Endometrial microvascular endothelial cells (primary cell): ENCODE measurements around the gene SMARCD3. TPM values are rescaled to one million over a fixed set of nuclear protein-coding genes. Genes with fewer than 3 reads are reported as not detected.

Experiments
- in situ Hi-C: cut with HindIII; loops from 2 replicates; pipeline ENCODE4 v1.10.0; 2017; ENCODE audit warnings: low sequenced_read_pairs, low pct_unique_long_range_greater_than_20kb; ENCODE audit errors: inconsistent ontology term
- total RNA-seq: library from RNA; depleted of rRNA; stranded (reverse); fragments of >200 nt; gene quantifications from one replicate; pipeline ENCODE4 v1.2.3, GENCODE V29; 2015; ENCODE audit errors: inconsistent ontology term

Gene SMARCD3
- 2.9 TPM for total RNA-seq

- in situ Hi-C loops: no loop called here
Observed at GRCh38 chr7:151248346-151249033, at the start of gene SMARCD3. Gene SMARCD3, minus strand, starts transcription at chr7:151248694. Its CDS starts 132 bp downstream, at chr7:151248562.

- in situ Hi-C loops: no loop called here
Observed at GRCh38 chr7:151296202-151296992, 47.9 kb upstream of the SMARCD3 start.

- in situ Hi-C loops: no loop called here
Observed at GRCh38 chr7:151292850-151293249, 44.4 kb upstream of the SMARCD3 start.

GRCh38 chr7:151291206-151291605, 42.7 kb upstream of the SMARCD3 start:
- in situ Hi-C loops: no loop called here

- in situ Hi-C loops: no loop called here
Observed at GRCh38 chr7:151290355-151290760, 41.9 kb upstream of the SMARCD3 start.

- in situ Hi-C loops: no loop called here
Observed at GRCh38 chr7:151289891-151290290, 41.4 kb upstream of the SMARCD3 start.

GRCh38 chr7:151286148-151286547, 37.7 kb upstream of the SMARCD3 start:
- in situ Hi-C loops: no loop called here

GRCh38 chr7:151283302-151283701, 34.8 kb upstream of the SMARCD3 start:
- in situ Hi-C loops: no loop called here

GRCh38 chr7:151282111-151282510, 33.6 kb upstream of the SMARCD3 start:
- in situ Hi-C loops: no loop called here

- in situ Hi-C loops: no loop called here
Observed at GRCh38 chr7:151281686-151282085, 33.2 kb upstream of the SMARCD3 start.

GRCh38 chr7:151280388-151281019, 32.0 kb upstream of the SMARCD3 start:
- in situ Hi-C loops: no loop called here

GRCh38 chr7:151279868-151280267, 31.4 kb upstream of the SMARCD3 start:
- in situ Hi-C loops: no loop called here

GRCh38 chr7:151278949-151279348, 30.5 kb upstream of the SMARCD3 start:
- in situ Hi-C loops: no loop called here

GRCh38 chr7:151277631-151278030, 29.1 kb upstream of the SMARCD3 start:
- in situ Hi-C loops: no loop called here

GRCh38 chr7:151276666-151277590, 28.4 kb upstream of the SMARCD3 start:
- in situ Hi-C loops: no loop called here

GRCh38 chr7:151275813-151276577, 27.5 kb upstream of the SMARCD3 start:
- in situ Hi-C loops: no loop called here

GRCh38 chr7:151274936-151275812, 26.7 kb upstream of the SMARCD3 start:
- in situ Hi-C loops: no loop called here
